Measurements from ENCODE around the gene NRROS. TPM values are rescaled to one million over a fixed set of nuclear protein-coding genes. Genes with fewer than 3 reads are reported as not detected.

The NRROS gene
- polyA plus RNA-seq, 1 of the 3 experiments (the other 2 are of a cell fraction) = 0.25 TPM

DNA sequence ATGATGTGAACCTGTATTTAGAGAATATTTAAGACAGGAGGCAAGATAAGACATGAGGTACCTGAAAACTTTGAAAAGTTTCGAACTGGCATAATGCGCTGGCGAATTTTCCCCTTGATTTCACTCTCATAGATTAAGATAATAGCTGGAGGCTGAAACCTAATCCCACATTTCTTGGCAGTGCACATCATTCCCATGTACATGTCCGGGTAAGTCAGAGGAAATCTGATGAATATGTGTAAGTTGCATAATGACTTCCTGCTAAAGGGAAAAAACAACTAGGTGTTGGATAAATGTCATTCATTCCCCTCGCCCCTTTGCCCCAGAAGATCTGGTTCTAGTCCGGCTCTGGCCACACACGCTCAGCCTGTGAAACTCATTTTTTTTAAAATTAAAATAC is 69.0 kb downstream of the NRROS start:
- no peak for DNase-seq
- Histone ChIP-seq H3K4me1 (ENCODE audit: control insufficient read depth in 1 of 2, insufficient read depth in 2 of 2, low read depth in 1 of 2, low read length in 1 of 2) (peaks cover 0 to 3% of the 10 kb centered on the region in 2 experiments; a peak in 1 of 4 replicates), H2AFZ (ENCODE audit: low read depth) (no peak overlapping the region), H3K36me3 (replicated peaks in 1 of 2; ENCODE audit: control insufficient read depth in 1 of 2, insufficient read depth in 2 of 2, low read length in 1 of 2) (no peaks in the 10 kb centered on the region), H3K27ac (ENCODE audit: low read depth in 2 of 2, low read length in 1 of 2) (no peak overlapping the region), H3K4me2 (no peak overlapping the region), H3K4me3 (ENCODE audit: low read depth in 2 of 2, low read length in 1 of 2) (no peak overlapping the region), H4K20me1 (ENCODE audit: insufficient read depth) (no peaks in the 10 kb centered on the region), H3F3A (replicated peaks; ENCODE audit: insufficient read depth) (peaks cover 16% of the 10 kb centered on the region), H3K9ac (no peak overlapping the region), H3K9me2 (no peaks in the 10 kb centered on the region), H3K9me3 (no peaks in the 10 kb centered on the region), H3K79me2 (ENCODE audit: insufficient read depth) (peaks cover 11% of the 10 kb centered on the region; the same call in 1 of the 2 replicates), H3K27me3 (ENCODE audit: insufficient read depth) (no peaks in the 10 kb centered on the region)
- no peak for TF ChIP-seq TAF1 (IDR thresholded peaks at IDR 0.05; ENCODE audit: borderline replicate concordance, low read depth, low read length)
- ChIA-PET POLR2A (no interaction called here), CTCF (interaction anchor here (0.6 to 2.3 kb wide), 4 partner anchors 9 to 1437 kb away, joined by 3 to 11 read pairs (median 3); partner anchors contain the start of genes NCBP2 and XXYLT1)
- 89% methylated on average over 7 of the region's 7 CpGs for WGBS (ENCODE audit: low lambda C conversion rate)

Small RNAs within 50 kb of the gene (small RNA-seq; reads per million reads assigned to genes)
- 0 reads per million in 7 experiments for gene RNU6-646P

Other genes starting within 250 kb of the NRROS start
- 6.4 and 8.1 TPM in 2 replicates for gene UBXN7, start 207.3 kb upstream of the NRROS start, polyA plus RNA-seq (2012; rRNA removed)
- gene RNF168, start 135.9 kb upstream of the NRROS start, polyA plus RNA-seq (2012; rRNA removed) = 1.8 and 1.9 TPM in 2 replicates
- not detected in 2 replicates for gene SMCO1, start 124.3 kb upstream of the NRROS start, polyA plus RNA-seq (2012; rRNA removed)
- 7.0 and 9.3 TPM in 2 replicates for gene WDR53, start 71.1 kb upstream of the NRROS start, polyA plus RNA-seq (2012; rRNA removed)
- 3.2 and 4.2 TPM in 2 replicates for gene FBXO45, start 71.0 kb upstream of the NRROS start, polyA plus RNA-seq (2012; rRNA removed)
- gene CEP19, start 72.6 kb downstream of the NRROS start, polyA plus RNA-seq (2012; rRNA removed) = 2.6 and 3.0 TPM in 2 replicates
- 15.5 and 20.6 TPM in 2 replicates for gene PIGX, start 72.7 kb downstream of the NRROS start, polyA plus RNA-seq (2012; rRNA removed)
- gene PAK2, start 100.2 kb downstream of the NRROS start, polyA plus RNA-seq (2012; rRNA removed) = 27.9 and 28.8 TPM in 2 replicates
- gene SENP5, start 228.2 kb downstream of the NRROS start, polyA plus RNA-seq (2012; rRNA removed) = 7.5 and 11.8 TPM in 2 replicates